Common myeloid progenitor, CD34-positive (primary cell): ENCODE data around the gene RNF182.

Experiments
- CTCF ChIA-PET: fragments of 350-600 bp; sonication (Branson Sonifier 250); formaldehyde crosslinking; loops from one replicate; lab custom pipeline; 2021; ENCODE audit warnings: antibody characterized with exemption; lab: Charles Lee
- POLR2A ChIA-PET: fragments of 350-600 bp; sonication (Branson Sonifier 250); formaldehyde crosslinking; loops from one replicate; lab custom pipeline; 2021; ENCODE audit warnings: antibody characterized with exemption; lab: Charles Lee
- DNase-seq, 3 donors: peaks; one replicate each; pipeline versions ENCODE4 v3.0.0 to v3.0.0-alpha.2; 2013
- H3K27ac ChIP-seq, 2 experiments: 1 replicate in 1 of 2; 2 replicates in 1 of 2; pipeline ENCODE4 v1.7.0; 2013; ENCODE audit warnings: inconsistent platforms in 2 of 2, low read length in 2 of 2, mild to moderate bottlenecking in 2 of 2, low read depth in 1 of 2, moderate library complexity in 1 of 2; ENCODE audit not compliant: severe bottlenecking in 2 of 2, insufficient read depth in 1 of 2, poor library complexity in 1 of 2
- H3K27me3 ChIP-seq, 5 experiments: replicated peaks in 2 of 5; 1 replicate in 3 of 5; 2 replicates in 2 of 5; pipeline versions ENCODE4 v1.6.1 to v1.7.0; 2013; ENCODE audit warnings: low read length in 4 of 5, mild to moderate bottlenecking in 2 of 5, moderate library complexity in 2 of 5, inconsistent platforms in 1 of 5; ENCODE audit not compliant: insufficient read depth in 5 of 5, control insufficient read depth in 4 of 5
- H3K36me3 ChIP-seq, 4 experiments: 1 replicate in 2 of 4; 2 replicates in 2 of 4; pipeline versions ENCODE4 v1.6.1 to v1.7.0; 2013; ENCODE audit warnings: low read length in 3 of 4, control low read depth in 1 of 4, mild to moderate bottlenecking in 1 of 4; ENCODE audit not compliant: control insufficient read depth in 4 of 4, insufficient read depth in 4 of 4
- H3K4me1 ChIP-seq, 4 experiments: 1 replicate in 3 of 4; 2 replicates in 1 of 4; pipeline versions ENCODE4 v1.6.1 to v1.7.1; 2013; ENCODE audit warnings: low read length in 3 of 4, mild to moderate bottlenecking in 3 of 4, control low read depth in 1 of 4, inconsistent platforms in 1 of 4, moderate library complexity in 1 of 4; ENCODE audit not compliant: control insufficient read depth in 4 of 4, insufficient read depth in 4 of 4; ENCODE audit errors: control extremely low read depth in 1 of 4
- H3K4me3 ChIP-seq, 7 experiments: 1 replicate in 4 of 7; 2 replicates in 3 of 7; pipeline versions ENCODE4 v1.5.1 to v1.7.0; 2013; ENCODE audit warnings: mild to moderate bottlenecking in 7 of 7, low read length in 6 of 7, moderate library complexity in 6 of 7, inconsistent platforms in 2 of 7, low read depth in 2 of 7, control low read depth in 1 of 7; ENCODE audit not compliant: insufficient read depth in 4 of 7, control insufficient read depth in 1 of 7; ENCODE audit errors: extremely low read depth in 1 of 7
- H3K9me3 ChIP-seq, 5 experiments: 1 replicate in 4 of 5; 2 replicates in 1 of 5; pipeline versions ENCODE4 v1.6.1 to v1.7.1; 2013; ENCODE audit warnings: low read length in 4 of 5, mild to moderate bottlenecking in 2 of 5, inconsistent platforms in 1 of 5, low read depth in 1 of 5, moderate library complexity in 1 of 5; ENCODE audit not compliant: control insufficient read depth in 4 of 5, insufficient read depth in 2 of 5; ENCODE audit errors: control extremely low read depth in 1 of 5
- WGBS: methylation state at CpG from one replicate; pipeline ENCODE4 v1.1.5; 2013; ENCODE audit not compliant: insufficient coverage; 5-methylcytosine and 5-hydroxymethylcytosine counted together

The RNF182 gene

GRCh38 chr6:14026831-14027539, 102.2 kb downstream of the RNF182 start:
- Histone ChIP-seq H3K36me3 (no peaks in the 10 kb centered on the region), H3K27ac (no peak overlapping the region), H3K9me3 (no peaks in the 10 kb centered on the region), H3K27me3 (peaks cover 0 to 7% (median 0%) of the 10 kb centered on the region in 5 experiments), H3K4me3 (no peak overlapping the region), H3K4me1 (no peaks in the 10 kb centered on the region)
- CTCF ChIA-PET: interaction anchor here (2.9 kb wide), 1 partner anchor 11 kb away, joined by 6 read pairs; no protein-coding TSS in a partner anchor
- peak in 1 of 3 donors; percentile 30 for DNase-seq
- WGBS: 72% methylated on average over 7 of the region's 9 CpGs
- POLR2A ChIA-PET: interaction anchor here (1.6 kb wide), 1 partner anchor 10 kb away, joined by 3 read pairs; no protein-coding TSS in a partner anchor

DNA sequence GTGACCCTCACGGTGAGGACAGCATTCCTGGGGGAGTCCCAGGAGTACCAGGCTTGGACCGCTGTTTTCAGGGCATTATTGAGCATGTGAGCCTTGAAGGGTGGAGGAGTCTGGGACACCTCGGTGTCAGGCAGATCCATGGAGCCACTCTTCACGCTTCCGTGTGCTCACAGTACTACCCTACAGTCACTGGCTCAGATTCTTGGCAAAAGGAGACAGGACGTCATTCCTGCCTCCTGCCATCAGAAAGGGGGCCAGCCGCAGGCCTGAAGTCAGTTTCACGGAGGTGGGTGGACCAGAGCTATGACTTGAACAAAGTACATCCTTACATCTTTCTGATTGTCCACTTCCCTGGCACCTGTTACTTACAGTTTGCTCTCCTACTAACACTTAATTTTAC, 103.9 kb downstream of the RNF182 start:
- DNase-seq: no peak
- Histone ChIP-seq H3K9me3 (no peaks in the 10 kb centered on the region), H3K27ac (no peak overlapping the region), H3K27me3 (peaks cover 0 to 7% (median 0%) of the 10 kb centered on the region in 5 experiments), H3K36me3 (no peaks in the 10 kb centered on the region), H3K4me1 (no peaks in the 10 kb centered on the region), H3K4me3 (no peak overlapping the region)
- ChIA-PET POLR2A (no interaction called here), CTCF (interaction anchor here (2.2 kb wide), 1 partner anchor 10 kb away, joined by 8 read pairs; no protein-coding TSS in a partner anchor)
- WGBS: 95% methylated on average over 8 of the region's 8 CpGs

GRCh38 chr6:14029605-14030004, 104.9 kb downstream of the RNF182 start:
- peaks cover 0 to 7% (median 0%) of the 10 kb centered on the region in 5 experiments for H3K27me3 ChIP-seq
- 100% methylated on average over 4 of the region's 6 CpGs for WGBS
- H3K9me3 ChIP-seq: no peaks in the 10 kb centered on the region
- no peak for DNase-seq
- ChIA-PET POLR2A (no interaction called here), CTCF (interaction anchor here (0.9 to 2.2 kb wide), 2 partner anchors 9 to 121 kb away, joined by 4 to 8 read pairs; no protein-coding TSS in a partner anchor)
- H3K4me1 ChIP-seq: no peaks in the 10 kb centered on the region
- H3K36me3 ChIP-seq: no peaks in the 10 kb centered on the region
- no peak overlapping the region for H3K4me3 ChIP-seq
- H3K27ac ChIP-seq: no peak overlapping the region
